K562 (cell line): Measurements from ENCODE around the gene IP6K1. TPM values are rescaled to one million over a fixed set of nuclear protein-coding genes. Genes with fewer than 3 reads are reported as not detected.

Source experiments
- ATF7 ChIP-seq: fragments of 450-650 bp; IDR thresholded peaks from 2 replicates; pipeline ENCODE4 v1.7.1; 2014; ENCODE audit warnings: mild to moderate bottlenecking, moderate library complexity
- CAMTA2 ChIP-seq: fragments of 250-450 bp; sonication (Bioruptor Pico); conservative IDR thresholded peaks from 2 replicates; pipeline ENCODE4 v1.5.1; 2022
- CCAR2 ChIP-seq: fragments of 200-400 bp; formaldehyde crosslinking; IDR thresholded peaks from 2 replicates; pipeline ENCODE4 v1.6.1; 2017; ENCODE audit warnings: mild to moderate bottlenecking, low read depth, low read length
- CHD7 ChIP-seq: fragments of 200-600 bp; sonication (generic); IDR thresholded peaks from one replicate; pipeline ENCODE4 v1.6.1; 2012; ENCODE audit warnings: mild to moderate bottlenecking, low read depth, low read length, inconsistent platforms
- HEY1 ChIP-seq: fragments of 250-450 bp; sonication (Bioruptor Pico); IDR thresholded peaks from 2 replicates; pipeline ENCODE4 v1.5.0; 2020; ENCODE audit warnings: mild to moderate bottlenecking, moderate library complexity, borderline replicate concordance
- HMGXB4 ChIP-seq: sonication (generic); formaldehyde crosslinking; IDR thresholded peaks from 2 replicates; pipeline ENCODE4 v1.8.1; 2023; ENCODE audit warnings: mild to moderate bottlenecking, missing genetic modification reagents
- MAFK ChIP-seq: IDR thresholded peaks from 2 replicates; pipeline ENCODE4 v1.6.1; 2011; ENCODE audit warnings: low read length, improper control_type of control experiment
- NFE2 ChIP-seq: IDR thresholded peaks from 2 replicates; pipeline ENCODE4 v1.6.1; 2014; ENCODE audit warnings: antibody characterized with exemption, low read depth
- PHB2 ChIP-seq: fragments of 450-650 bp; IDR thresholded peaks from 2 replicates; pipeline ENCODE4 v1.6.1; 2017; ENCODE audit warnings: low read depth
- SIN3A ChIP-seq, 2 experiments: fragments of 150-350 bp in 1 of 2; IDR thresholded peaks; 2 replicates each; pipeline ENCODE4 v1.6.1; 2011 to 2016; ENCODE audit warnings: borderline replicate concordance in 2 of 2, low read depth in 2 of 2, low read length in 2 of 2, mild to moderate bottlenecking in 2 of 2, moderate library complexity in 2 of 2; ENCODE audit not compliant: control insufficient read depth in 1 of 2
- ZBTB34 ChIP-seq: fragments of 250-450 bp; sonication (Bioruptor Pico); IDR thresholded peaks from 2 replicates; pipeline ENCODE4 v1.8.0; 2021; ENCODE audit warnings: mild to moderate bottlenecking, moderate library complexity
- ZNF354B ChIP-seq: fragments of 250-450 bp; sonication (Bioruptor Pico); IDR thresholded peaks from 2 replicates; pipeline ENCODE4 v1.4.0; 2020
- ZNF445 ChIP-seq: fragments of 250-450 bp; sonication (Bioruptor Pico); IDR thresholded peaks from 2 replicates; pipeline ENCODE4 v1.4.0; 2020; ENCODE audit warnings: low read depth, mild to moderate bottlenecking, moderate library complexity
- polyA plus RNA-seq, 8 experiments: library from polyadenylated mRNA; depleted of rRNA in 4 of 8; stranded (reverse) in 5 of 8; unstranded in 3 of 8; fragments of >200 nt; fragmentation: Nextera tagmentation in 2 of 8; fragmentation: Illumina TruSeq in 1 of 8; extraction: Ambion mirVana in 2 of 8; extraction: Trizol in 1 of 8; gene quantifications; 2 replicates each; pipeline versions ENCODE4 v1.2.1 to v1.2.3, GENCODE V29; 2011 to 2014; ENCODE audit warnings: inconsistent platforms in 1 of 8, missing spikeins in 1 of 8
- total RNA-seq, 7 experiments: library from RNA; depleted of rRNA in 6 of 7; stranded (reverse); fragments of >200 nt in 6 of 7; fragmentation: Illumina TruSeq in 2 of 7; extraction: Trizol in 2 of 7; gene quantifications; 2 replicates each; pipeline versions ENCODE4 v1.2.1 to v1.2.3, GENCODE V29; 2011 to 2021; ENCODE audit warnings: low replicate concordance in 1 of 7

The IP6K1 gene
- total and polyA plus RNA-seq, 9 of the 15 experiments (the other 6 are each of a cell fraction or from before 2014, with no cell fraction given): 0.46 to 29.2 (median 13.1) TPM

- no peak for TF ChIP-seq CHD7
- TF ChIP-seq ZBTB34 (CRISPR knock-in tag): no peak
- TF ChIP-seq CCAR2: no peak
- TF ChIP-seq ZNF445 (CRISPR knock-in tag): no peak
- peak; percentile 43 to 55; a peak in 1 of 4 replicates for TF ChIP-seq SIN3A (IDR thresholded peaks at IDR 0.05; ENCODE audit: borderline replicate concordance in 2 of 2, control insufficient read depth in 1 of 2, low read depth in 2 of 2, low read length in 2 of 2)
- TF ChIP-seq HEY1 (CRISPR knock-in tag): no peak
- TF ChIP-seq PHB2: no peak
- TF ChIP-seq CAMTA2 (CRISPR knock-in tag): no peak
- no peak for TF ChIP-seq ZNF354B (CRISPR knock-in tag)
- TF ChIP-seq NFE2: no peak
- peak; percentile 58 for TF ChIP-seq ATF7
- TF ChIP-seq MAFK: no peak
- no peak for TF ChIP-seq HMGXB4 (CRISPR knock-in tag)
Observed at GRCh38 chr3:49723628-49724551, 62.5 kb downstream of the IP6K1 start, which contains the start of gene GMPPB (continued).
